SK-N-SH (cell line): Measurements from ENCODE around the gene MYH10.

ENCODE experiments used
- CTCF ChIP-seq: fragments of 200-600 bp; sonication (generic); IDR thresholded peaks from 2 replicates; pipeline ENCODE4 v1.6.1; 2017; ENCODE audit warnings: antibody characterized with exemption, mild to moderate bottlenecking, moderate library complexity
- FOSL2 ChIP-seq: IDR thresholded peaks from 2 replicates; pipeline ENCODE4 v1.4.0; 2012; ENCODE audit warnings: low read depth, mild to moderate bottlenecking, moderate library complexity, borderline replicate concordance
- NFIC ChIP-seq: IDR thresholded peaks from 2 replicates; pipeline ENCODE4 v1.4.0; 2012; ENCODE audit warnings: borderline replicate concordance
- POLR2AphosphoS5 ChIP-seq: IDR thresholded peaks from 2 replicates; pipeline ENCODE4 v1.6.1; 2012; ENCODE audit warnings: low read depth, low read length
- TF ChIP-seq, protein P1 (sequence below): IDR thresholded peaks from 2 replicates; pipeline ENCODE4 v1.6.1; 2012; ENCODE audit warnings: mild to moderate bottlenecking, low read depth, low read length, moderate library complexity

DNA sequence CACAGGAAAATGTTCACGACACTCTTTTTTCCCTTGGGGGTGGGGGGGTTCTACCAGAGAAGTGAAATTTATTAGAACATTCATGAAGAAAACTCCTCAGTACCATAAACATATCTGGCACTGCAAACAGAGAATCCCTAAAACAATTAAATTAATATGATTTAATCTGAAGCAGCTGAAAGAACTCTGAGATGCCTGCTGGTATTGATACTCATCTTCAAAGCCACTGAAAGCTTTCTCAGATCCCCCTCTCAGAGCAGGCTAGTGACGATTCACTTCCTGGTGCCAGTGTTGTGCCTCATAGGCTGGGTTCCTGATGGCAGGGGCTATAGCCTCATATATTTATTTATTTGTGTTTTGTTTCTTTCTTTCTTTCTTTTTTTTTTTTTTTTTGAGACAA lies 52.7 kb downstream of the MYH10 start:
- TF ChIP-seq CTCF: no peak
- TF ChIP-seq, protein P1, sequence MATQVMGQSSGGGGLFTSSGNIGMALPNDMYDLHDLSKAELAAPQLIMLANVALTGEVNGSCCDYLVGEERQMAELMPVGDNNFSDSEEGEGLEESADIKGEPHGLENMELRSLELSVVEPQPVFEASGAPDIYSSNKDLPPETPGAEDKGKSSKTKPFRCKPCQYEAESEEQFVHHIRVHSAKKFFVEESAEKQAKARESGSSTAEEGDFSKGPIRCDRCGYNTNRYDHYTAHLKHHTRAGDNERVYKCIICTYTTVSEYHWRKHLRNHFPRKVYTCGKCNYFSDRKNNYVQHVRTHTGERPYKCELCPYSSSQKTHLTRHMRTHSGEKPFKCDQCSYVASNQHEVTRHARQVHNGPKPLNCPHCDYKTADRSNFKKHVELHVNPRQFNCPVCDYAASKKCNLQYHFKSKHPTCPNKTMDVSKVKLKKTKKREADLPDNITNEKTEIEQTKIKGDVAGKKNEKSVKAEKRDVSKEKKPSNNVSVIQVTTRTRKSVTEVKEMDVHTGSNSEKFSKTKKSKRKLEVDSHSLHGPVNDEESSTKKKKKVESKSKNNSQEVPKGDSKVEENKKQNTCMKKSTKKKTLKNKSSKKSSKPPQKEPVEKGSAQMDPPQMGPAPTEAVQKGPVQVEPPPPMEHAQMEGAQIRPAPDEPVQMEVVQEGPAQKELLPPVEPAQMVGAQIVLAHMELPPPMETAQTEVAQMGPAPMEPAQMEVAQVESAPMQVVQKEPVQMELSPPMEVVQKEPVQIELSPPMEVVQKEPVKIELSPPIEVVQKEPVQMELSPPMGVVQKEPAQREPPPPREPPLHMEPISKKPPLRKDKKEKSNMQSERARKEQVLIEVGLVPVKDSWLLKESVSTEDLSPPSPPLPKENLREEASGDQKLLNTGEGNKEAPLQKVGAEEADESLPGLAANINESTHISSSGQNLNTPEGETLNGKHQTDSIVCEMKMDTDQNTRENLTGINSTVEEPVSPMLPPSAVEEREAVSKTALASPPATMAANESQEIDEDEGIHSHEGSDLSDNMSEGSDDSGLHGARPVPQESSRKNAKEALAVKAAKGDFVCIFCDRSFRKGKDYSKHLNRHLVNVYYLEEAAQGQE: no peak
- no peak for TF ChIP-seq NFIC
- TF ChIP-seq POLR2AphosphoS5: no peak
- TF ChIP-seq FOSL2: no peak
